SK-N-SH (cell line): ENCODE measurements around the gene PRDM10. TPM values are rescaled to one million over a fixed set of nuclear protein-coding genes. Genes with fewer than 3 reads are reported as not detected.
"Not testable (repeated sequence)": the region's sequence is repeated elsewhere in the genome, so short reads cannot be mapped to it uniquely, and the experiment has no call there.

ENCODE experiments used
- CTCF ChIA-PET: fragments of 300-600, 350-600 bp; formaldehyde crosslinking; extraction: SDS; loops from one replicate; lab custom pipeline; 2021; lab: Yijun Ruan, JAX
- POLR2A ChIA-PET: fragments of 350-600 bp; sonication (Branson Sonifier 250); formaldehyde crosslinking; extraction: SDS; loops from one replicate; lab custom pipeline; 2020; ENCODE audit warnings: antibody characterized with exemption, inconsistent platforms; lab: Yijun Ruan, JAX
- DNase-seq: peaks from one replicate; pipeline ENCODE4 v3.0.0; 2012
- H2AFZ ChIP-seq: fragments of 200-600 bp; sonication (generic); 2 replicates; pipeline ENCODE4 v1.8.1; 2016; ENCODE audit warnings: antibody characterized with exemption, mild to moderate bottlenecking, low read depth
- H3F3A ChIP-seq: fragments of 200-600 bp; sonication (generic); replicated peaks from 2 replicates; pipeline ENCODE3; 2016; ENCODE audit warnings: antibody characterized with exemption, mild to moderate bottlenecking; ENCODE audit not compliant: insufficient read depth
- H3K27ac ChIP-seq, 2 experiments: fragments of 200-500 bp in 1 of 2; fragments of 200-600 bp in 1 of 2; sonication (Bioruptor generic) in 1 of 2; sonication (generic), shearing (Covaris generic) in 1 of 2; 2 replicates each; pipeline versions ENCODE4 v1.5.1 to v1.6.1; 2014 to 2016; ENCODE audit warnings: low read depth in 2 of 2, inconsistent platforms in 1 of 2, low read length in 1 of 2, mild to moderate bottlenecking in 1 of 2, mixed read lengths in 1 of 2
- H3K27me3 ChIP-seq: fragments of 200-600 bp; sonication (generic), shearing (Covaris generic); 2 replicates; pipeline ENCODE4 v1.6.1; 2016; ENCODE audit warnings: mixed run types; ENCODE audit not compliant: insufficient read depth
- H3K36me3 ChIP-seq, 2 experiments: fragments of 200-500 bp in 1 of 2; fragments of 200-600 bp in 1 of 2; sonication (Bioruptor generic) in 1 of 2; sonication (generic) in 1 of 2; replicated peaks in 1 of 2; 2 replicates each; pipeline versions ENCODE3 to v1.5.1; 2014 to 2016; ENCODE audit warnings: low read length in 1 of 2, mild to moderate bottlenecking in 1 of 2; ENCODE audit not compliant: insufficient read depth in 2 of 2, control insufficient read depth in 1 of 2
- H3K4me1 ChIP-seq, 2 experiments: fragments of 200-500 bp in 1 of 2; fragments of 200-600 bp in 1 of 2; sonication (Bioruptor generic) in 1 of 2; sonication (generic), shearing (Covaris generic) in 1 of 2; 2 replicates each; pipeline versions ENCODE4 v1.5.1 to v1.6.1; 2014 to 2016; ENCODE audit warnings: low read depth in 1 of 2, low read length in 1 of 2, mixed run types in 1 of 2; ENCODE audit not compliant: insufficient read depth in 2 of 2, control insufficient read depth in 1 of 2
- H3K4me2 ChIP-seq: fragments of 200-600 bp; sonication (generic), shearing (Covaris generic); 2 replicates; pipeline ENCODE4 v1.6.1; 2017; ENCODE audit warnings: mixed run types
- H3K4me3 ChIP-seq, 2 experiments: fragments of 200-500 bp in 1 of 2; fragments of 200-600 bp in 1 of 2; sonication (Bioruptor generic) in 1 of 2; sonication (generic), shearing (Covaris generic) in 1 of 2; 2 replicates each; pipeline versions ENCODE4 v1.5.1 to v1.8.1; 2014 to 2016; ENCODE audit warnings: low read depth in 2 of 2, inconsistent platforms in 1 of 2, low read length in 1 of 2, mild to moderate bottlenecking in 1 of 2, mixed read lengths in 1 of 2, moderate library complexity in 1 of 2
- H3K79me2 ChIP-seq: fragments of 200-600 bp; sonication (generic); 2 replicates; pipeline ENCODE4 v1.8.1; 2017; ENCODE audit warnings: mild to moderate bottlenecking; ENCODE audit not compliant: insufficient read depth
- H3K9ac ChIP-seq: fragments of 200-600 bp; sonication (generic); 2 replicates; pipeline ENCODE4 v1.6.1; 2017; ENCODE audit warnings: mixed run types
- H3K9me2 ChIP-seq: fragments of 200-600 bp; sonication (generic); 2 replicates; pipeline ENCODE4 v1.6.1; 2017; ENCODE audit warnings: mixed run types
- H3K9me3 ChIP-seq: fragments of 200-600 bp; sonication (generic); 2 replicates; pipeline ENCODE4 v1.6.1; 2017; ENCODE audit warnings: mixed run types, mild to moderate bottlenecking, moderate library complexity
- H4K20me1 ChIP-seq: fragments of 200-600 bp; sonication (generic); 2 replicates; pipeline ENCODE4 v1.6.1; 2017; ENCODE audit warnings: mild to moderate bottlenecking, mixed run types; ENCODE audit not compliant: insufficient read depth
- FOSL2 ChIP-seq: IDR thresholded peaks from 2 replicates; pipeline ENCODE4 v1.4.0; 2012; ENCODE audit warnings: low read depth, mild to moderate bottlenecking, moderate library complexity, borderline replicate concordance
- JUND ChIP-seq: IDR thresholded peaks from 2 replicates; pipeline ENCODE4 v1.4.0; 2012
- MEF2A ChIP-seq: IDR thresholded peaks from 2 replicates; pipeline ENCODE4 v1.4.0; 2012; ENCODE audit warnings: low read depth, borderline replicate concordance
- NFIC ChIP-seq: IDR thresholded peaks from 2 replicates; pipeline ENCODE4 v1.4.0; 2012; ENCODE audit warnings: borderline replicate concordance
- NRF1 ChIP-seq: IDR thresholded peaks from 2 replicates; pipeline ENCODE4 v1.6.1; 2012; ENCODE audit warnings: low read depth, mild to moderate bottlenecking, low read length
- RAD21 ChIP-seq: IDR thresholded peaks from 2 replicates; pipeline ENCODE4 v1.6.1; 2012; ENCODE audit warnings: mild to moderate bottlenecking, low read length
- TCF12 ChIP-seq: IDR thresholded peaks from 2 replicates; pipeline ENCODE4 v1.4.0; 2012
- TEAD4 ChIP-seq: IDR thresholded peaks from 2 replicates; pipeline ENCODE4 v1.4.0; 2012; ENCODE audit warnings: mild to moderate bottlenecking, borderline replicate concordance; ENCODE audit not compliant: insufficient read depth
- YY1 ChIP-seq: IDR thresholded peaks from 2 replicates; pipeline ENCODE4 v1.4.0; 2012; ENCODE audit warnings: low read depth, mild to moderate bottlenecking
- WGBS: methylation state at CpG from one replicate; pipeline ENCODE4 v1.1.6; 2017; ENCODE audit warnings: low lambda C conversion rate; 5-methylcytosine and 5-hydroxymethylcytosine counted together
- polyA plus RNA-seq, 3 experiments: library from polyadenylated mRNA; depleted of rRNA; stranded (reverse); fragments of >200 nt; gene quantifications; 2 replicates each; pipeline ENCODE4 v1.2.3, GENCODE V29; 2012
- TF ChIP-seq, protein P1 (sequence below): IDR thresholded peaks from 2 replicates; pipeline ENCODE4 v1.4.0; 2012; ENCODE audit warnings: low read depth
- TF ChIP-seq, protein P2 (sequence below): fragments of 200-600 bp; sonication (generic); IDR thresholded peaks from 2 replicates; pipeline ENCODE4 v1.6.1; 2017; ENCODE audit warnings: antibody characterized with exemption, mild to moderate bottlenecking, moderate library complexity
- TF ChIP-seq, protein P3 (sequence below): fragments of 150-350 bp; IDR thresholded peaks from 2 replicates; pipeline ENCODE4 v1.6.1; 2016; ENCODE audit warnings: mild to moderate bottlenecking, low read depth, low read length

The PRDM10 gene
- polyA plus RNA-seq, 1 of the 3 experiments (the other 2 are of a cell fraction) = 1.9 TPM

DNA sequence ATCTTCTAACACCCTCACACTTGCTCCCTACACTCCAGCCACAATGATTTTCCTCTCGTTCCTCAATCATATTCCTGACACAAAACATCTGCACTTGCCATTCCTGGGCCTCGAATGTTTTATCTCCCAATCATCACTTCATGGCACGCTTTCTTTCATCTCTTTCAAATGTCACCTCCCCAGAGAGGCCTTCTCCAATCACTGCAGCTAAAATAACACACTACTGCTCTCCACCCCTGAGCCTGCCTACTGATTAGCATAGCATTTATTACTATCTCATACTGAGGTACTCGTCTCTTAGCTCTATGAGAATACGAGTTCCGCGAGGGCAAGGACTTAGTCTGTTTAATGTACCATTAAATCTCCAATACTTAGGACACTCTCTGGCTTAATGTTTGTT is 130.7 kb downstream of the PRDM10 start:
- no peak overlapping the region for H2AFZ ChIP-seq
- TF ChIP-seq NRF1 = no peak
- no peak for TF ChIP-seq NFIC
- TF ChIP-seq, protein P1, sequence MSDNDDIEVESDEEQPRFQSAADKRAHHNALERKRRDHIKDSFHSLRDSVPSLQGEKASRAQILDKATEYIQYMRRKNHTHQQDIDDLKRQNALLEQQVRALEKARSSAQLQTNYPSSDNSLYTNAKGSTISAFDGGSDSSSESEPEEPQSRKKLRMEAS = no peak
- TF ChIP-seq, protein P2, sequence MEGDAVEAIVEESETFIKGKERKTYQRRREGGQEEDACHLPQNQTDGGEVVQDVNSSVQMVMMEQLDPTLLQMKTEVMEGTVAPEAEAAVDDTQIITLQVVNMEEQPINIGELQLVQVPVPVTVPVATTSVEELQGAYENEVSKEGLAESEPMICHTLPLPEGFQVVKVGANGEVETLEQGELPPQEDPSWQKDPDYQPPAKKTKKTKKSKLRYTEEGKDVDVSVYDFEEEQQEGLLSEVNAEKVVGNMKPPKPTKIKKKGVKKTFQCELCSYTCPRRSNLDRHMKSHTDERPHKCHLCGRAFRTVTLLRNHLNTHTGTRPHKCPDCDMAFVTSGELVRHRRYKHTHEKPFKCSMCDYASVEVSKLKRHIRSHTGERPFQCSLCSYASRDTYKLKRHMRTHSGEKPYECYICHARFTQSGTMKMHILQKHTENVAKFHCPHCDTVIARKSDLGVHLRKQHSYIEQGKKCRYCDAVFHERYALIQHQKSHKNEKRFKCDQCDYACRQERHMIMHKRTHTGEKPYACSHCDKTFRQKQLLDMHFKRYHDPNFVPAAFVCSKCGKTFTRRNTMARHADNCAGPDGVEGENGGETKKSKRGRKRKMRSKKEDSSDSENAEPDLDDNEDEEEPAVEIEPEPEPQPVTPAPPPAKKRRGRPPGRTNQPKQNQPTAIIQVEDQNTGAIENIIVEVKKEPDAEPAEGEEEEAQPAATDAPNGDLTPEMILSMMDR = no peak
- TF ChIP-seq, protein P3, sequence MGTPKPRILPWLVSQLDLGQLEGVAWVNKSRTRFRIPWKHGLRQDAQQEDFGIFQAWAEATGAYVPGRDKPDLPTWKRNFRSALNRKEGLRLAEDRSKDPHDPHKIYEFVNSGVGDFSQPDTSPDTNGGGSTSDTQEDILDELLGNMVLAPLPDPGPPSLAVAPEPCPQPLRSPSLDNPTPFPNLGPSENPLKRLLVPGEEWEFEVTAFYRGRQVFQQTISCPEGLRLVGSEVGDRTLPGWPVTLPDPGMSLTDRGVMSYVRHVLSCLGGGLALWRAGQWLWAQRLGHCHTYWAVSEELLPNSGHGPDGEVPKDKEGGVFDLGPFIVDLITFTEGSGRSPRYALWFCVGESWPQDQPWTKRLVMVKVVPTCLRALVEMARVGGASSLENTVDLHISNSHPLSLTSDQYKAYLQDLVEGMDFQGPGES = no peak
- TF ChIP-seq FOSL2 = no peak
- TF ChIP-seq YY1 = no peak
- H3K36me3 ChIP-seq = peaks cover 29 to 86% of the 10 kb centered on the region in 2 experiments
- no peaks in the 10 kb centered on the region for H3K27me3 ChIP-seq
- H3K9ac ChIP-seq = no peak overlapping the region
- H3K9me2 ChIP-seq = no peaks in the 10 kb centered on the region
- DNase-seq = no peak
- H3K27ac ChIP-seq = no peak overlapping the region
- H4K20me1 ChIP-seq = no peaks in the 10 kb centered on the region
- WGBS = 86% methylated on average over 7 of the region's 7 CpGs
- ChIA-PET CTCF (interaction anchor here (1.1 kb wide), 1 partner anchor 27 kb away, joined by 3 read pairs; no protein-coding TSS in a partner anchor), POLR2A (no interaction called here)
- no peaks in the 10 kb centered on the region for H3F3A ChIP-seq
- H3K79me2 ChIP-seq = no peaks in the 10 kb centered on the region
- no peaks in the 10 kb centered on the region for H3K9me3 ChIP-seq
- H3K4me3 ChIP-seq = no peak overlapping the region
- no peaks in the 10 kb centered on the region for H3K4me1 ChIP-seq
- no peak overlapping the region for H3K4me2 ChIP-seq

DNA sequence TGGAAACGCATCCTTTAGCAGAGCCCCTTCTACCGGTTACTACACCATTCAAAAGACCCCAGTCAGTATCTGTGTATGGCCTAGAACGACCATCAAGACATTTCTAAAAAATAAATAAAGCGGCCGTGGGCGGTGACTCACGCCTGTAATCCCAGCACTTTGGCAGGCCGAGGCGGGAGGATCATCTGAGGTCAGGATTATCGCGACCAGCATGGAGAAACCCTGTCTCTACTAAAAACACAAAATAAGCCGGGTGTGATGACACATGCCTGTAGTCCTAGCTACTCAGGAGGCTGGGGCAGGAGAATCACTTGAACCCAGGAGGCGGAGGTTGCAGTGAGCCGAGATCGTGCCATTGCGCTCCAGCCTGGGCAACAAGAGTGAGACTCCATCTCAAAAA is 134.0 kb downstream of the PRDM10 start:
- POLR2A ChIA-PET, H3K9me2 ChIP-seq, DNase-seq, H2AFZ ChIP-seq, H3K27ac ChIP-seq, CTCF ChIA-PET, H3K4me2 ChIP-seq, H3K79me2 ChIP-seq, H3K4me3 ChIP-seq, H3K4me1 ChIP-seq, H3K9ac ChIP-seq, H3F3A ChIP-seq, H3K9me3 ChIP-seq, H4K20me1 ChIP-seq, H3K27me3 ChIP-seq: not testable (repeated sequence)
- peaks cover 28 to 90% of the 10 kb centered on the region in 2 experiments for H3K36me3 ChIP-seq
- 92% methylated on average over 16 of the region's 16 CpGs for WGBS

DNA sequence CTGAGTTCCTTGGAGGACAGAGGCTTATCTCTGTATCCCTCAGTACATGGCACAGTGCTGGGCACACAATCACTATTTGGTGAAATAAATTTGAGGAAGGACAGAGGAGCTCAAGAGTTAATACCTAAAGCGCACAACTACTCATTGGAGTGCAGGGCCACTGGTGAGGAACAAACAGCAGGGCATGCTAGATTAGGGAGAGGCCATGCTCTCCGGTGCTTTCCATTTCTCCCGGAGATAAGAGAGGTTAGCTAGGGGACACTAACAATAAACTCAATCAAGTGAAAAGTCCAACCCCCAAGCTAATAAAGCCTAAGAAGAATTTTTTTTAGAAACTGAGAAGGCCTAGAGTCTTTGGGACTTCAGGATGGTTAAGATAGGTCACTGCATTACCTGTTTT is 136.3 kb downstream of the PRDM10 start:
- 0 out of 2 replicates have a peak, but pooled peaks cover 4% of the 10 kb centered on the region for H4K20me1 ChIP-seq
- no peaks in the 10 kb centered on the region for H3K9me3 ChIP-seq
- H3K4me3 ChIP-seq = no peak overlapping the region
- no peak overlapping the region for H3K4me2 ChIP-seq
- CTCF ChIA-PET = interaction anchor here (0.7 kb wide), 1 partner anchor 13 kb away, joined by 3 read pairs; no protein-coding TSS in a partner anchor
- H3K27ac ChIP-seq = no peak overlapping the region
- H3K79me2 ChIP-seq = no peaks in the 10 kb centered on the region
- H2AFZ ChIP-seq = no peak overlapping the region
- H3F3A ChIP-seq = peaks cover 3% of the 10 kb centered on the region
- H3K9ac ChIP-seq = no peak overlapping the region
- H3K4me1 ChIP-seq = peaks cover 5 to 10% of the 10 kb centered on the region in 2 experiments; a peak in 3 of 4 replicates
- DNase-seq = no peak
- H3K27me3 ChIP-seq = no peaks in the 10 kb centered on the region
- no peaks in the 10 kb centered on the region for H3K9me2 ChIP-seq
- POLR2A ChIA-PET = no interaction called here
- peaks cover 16 to 68% of the 10 kb centered on the region in 2 experiments for H3K36me3 ChIP-seq
- 100% methylated on average over 3 of the region's 3 CpGs for WGBS
- TF ChIP-seq TEAD4 (no peak), TCF12 (no peak), RAD21 (no peak), JUND (no peak), MEF2A (no peak), NRF1 (no peak)
- TF ChIP-seq, protein P2 = no peak
- TF ChIP-seq, protein P3 = no peak
